Cardiac ventricle fibroblast (primary cell): Measurements from ENCODE around the gene SATB1. TPM values are rescaled to one million over a fixed set of nuclear protein-coding genes. Genes with fewer than 3 reads are reported as not detected.

Experiments
- total RNA-seq: library from RNA; depleted of rRNA; stranded (reverse); fragments of >200 nt; gene quantifications from 2 replicates; pipeline ENCODE4 v1.2.3, GENCODE V29; 2015

SATB1 gene
- 13.9 and 26.1 TPM in 2 replicates for total RNA-seq

GRCh38 chr3:18424729-18425640, at the start of gene SATB1:
SATB1 (minus strand) TSS chr3:18425339; CDS start chr3:18420967, 4,372 bp downstream.

